HepG2 (cell line): Measurements from ENCODE around the gene TMC8. TPM values are rescaled to one million over a fixed set of nuclear protein-coding genes. Genes with fewer than 3 reads are reported as not detected.

ENCODE experiments used
- ARNT ChIP-seq: fragments of 450-650 bp; IDR thresholded peaks from 2 replicates; pipeline ENCODE4 v1.6.1; 2017
- E2F2 ChIP-seq: sonication (generic); formaldehyde crosslinking; IDR thresholded peaks from 2 replicates; pipeline ENCODE4 v1.4.0; 2020; ENCODE audit warnings: missing genetic modification reagents, borderline replicate concordance
- GZF1 ChIP-seq: sonication (generic); formaldehyde crosslinking; IDR thresholded peaks from 2 replicates; pipeline ENCODE4 v1.5.1; 2020; ENCODE audit warnings: mild to moderate bottlenecking, missing genetic modification reagents
- HNF1B ChIP-seq: sonication (generic); formaldehyde crosslinking; IDR thresholded peaks from 2 replicates; pipeline ENCODE4 v1.5.1; 2020; ENCODE audit warnings: mild to moderate bottlenecking, moderate library complexity, missing genetic modification reagents
- PITX1 ChIP-seq: sonication (generic); formaldehyde crosslinking; IDR thresholded peaks from 2 replicates; pipeline ENCODE4 v1.5.1; 2020; ENCODE audit warnings: mild to moderate bottlenecking, missing genetic modification reagents
- POLR2AphosphoS2 ChIP-seq: IDR thresholded peaks from 2 replicates; pipeline ENCODE4 v1.6.1; 2011; ENCODE audit warnings: low read depth, low read length, improper control_type of control experiment
- RARA ChIP-seq: IDR thresholded peaks from 2 replicates; pipeline ENCODE4 v1.6.1; 2016; ENCODE audit warnings: missing genetic modification reagents, missing compliant biosample characterization
- RBFOX2 ChIP-seq: fragments of 200-400 bp; formaldehyde crosslinking; IDR thresholded peaks from 2 replicates; pipeline ENCODE4 v1.6.1; 2017; ENCODE audit warnings: low read depth, mild to moderate bottlenecking, low read length
- SOX6 ChIP-seq, 2 experiments: fragments of 450-650 bp in 1 of 2; sonication (generic) in 1 of 2; formaldehyde crosslinking in 1 of 2; IDR thresholded peaks; 2 replicates each; pipeline versions ENCODE4 v1.4.0 to v1.6.1; 2017 to 2020; ENCODE audit warnings: antibody characterized with exemption in 1 of 2, mild to moderate bottlenecking in 1 of 2, missing genetic modification reagents in 1 of 2
- ZBTB7A ChIP-seq: sonication (generic); formaldehyde crosslinking; IDR thresholded peaks from 2 replicates; pipeline ENCODE4 v1.8.0; 2022; ENCODE audit warnings: mild to moderate bottlenecking, missing genetic modification reagents
- ZFP36 ChIP-seq: fragments of 150-350 bp; IDR thresholded peaks from 2 replicates; pipeline ENCODE4 v1.6.1; 2018; ENCODE audit warnings: borderline replicate concordance, low read length, low read depth; ENCODE audit not compliant: partially characterized antibody
- ZKSCAN1 ChIP-seq: fragments of 150-350 bp; IDR thresholded peaks from 2 replicates; pipeline ENCODE4 v1.6.1; 2014; ENCODE audit warnings: low read length
- ZNF138 ChIP-seq: sonication (generic); formaldehyde crosslinking; IDR thresholded peaks from 2 replicates; pipeline ENCODE4 v1.5.0; 2020; ENCODE audit warnings: mild to moderate bottlenecking, low read depth, missing genetic modification reagents
- ZNF205 ChIP-seq: IDR thresholded peaks from 2 replicates; pipeline ENCODE4 v1.6.1; 2018; ENCODE audit warnings: missing biosample characterization, missing genetic modification reagents
- ZNF530 ChIP-seq: sonication (generic); formaldehyde crosslinking; IDR thresholded peaks from 2 replicates; pipeline ENCODE4 v1.5.0; 2020; ENCODE audit warnings: low read depth, mild to moderate bottlenecking, missing genetic modification reagents
- ZNF564 ChIP-seq: sonication (generic); formaldehyde crosslinking; IDR thresholded peaks from 2 replicates; pipeline ENCODE4 v1.8.1; 2023; ENCODE audit warnings: mild to moderate bottlenecking, missing genetic modification reagents
- ZNF639 ChIP-seq: conservative IDR thresholded peaks from 2 replicates; pipeline ENCODE4 v1.6.1; 2018; ENCODE audit warnings: missing genetic modification reagents
- ZNF776 ChIP-seq: sonication (generic); formaldehyde crosslinking; IDR thresholded peaks from 2 replicates; pipeline ENCODE4 v1.4.0; 2020; ENCODE audit warnings: mild to moderate bottlenecking, missing genetic modification reagents
- ZNF784 ChIP-seq: sonication (generic); formaldehyde crosslinking; IDR thresholded peaks from 2 replicates; pipeline ENCODE4 v1.5.1; 2020; ENCODE audit warnings: missing genetic modification reagents, mild to moderate bottlenecking, borderline replicate concordance
- ZNF83 ChIP-seq: sonication (generic); formaldehyde crosslinking; IDR thresholded peaks from 2 replicates; pipeline ENCODE4 v1.4.0; 2020; ENCODE audit warnings: missing genetic modification reagents, mild to moderate bottlenecking, borderline replicate concordance
- polyA plus RNA-seq, 8 experiments: library from polyadenylated mRNA; depleted of rRNA in 3 of 8; stranded (reverse) in 7 of 8; unstranded in 1 of 8; fragments of >200 nt; fragmentation: Illumina TruSeq in 4 of 8; extraction: Trizol in 4 of 8; gene quantifications; 2 replicates each; pipeline versions ENCODE4 v1.2.1 to v1.2.3, GENCODE V29; 2011 to 2016; ENCODE audit warnings: low read depth in 4 of 8, missing spikeins in 1 of 8, mixed read lengths in 1 of 8; ENCODE audit not compliant: insufficient read depth in 1 of 8
- total RNA-seq, 5 experiments: library from RNA; depleted of rRNA; stranded (reverse); fragments of >200 nt; fragmentation: Illumina TruSeq; extraction: Trizol; gene quantifications; 2 replicates each; pipeline ENCODE4 v1.2.3, GENCODE V29; 2016; ENCODE audit warnings: low read depth in 1 of 5
- TF ChIP-seq, protein P1 (sequence below): sonication (generic); formaldehyde crosslinking; IDR thresholded peaks from 2 replicates; pipeline ENCODE4 v1.4.0; 2020; ENCODE audit warnings: mild to moderate bottlenecking, missing genetic modification reagents
- TF ChIP-seq, protein P2 (sequence below): IDR thresholded peaks from 2 replicates; pipeline ENCODE4 v1.6.1; 2016; ENCODE audit warnings: low read depth

TMC8 gene
- total and polyA plus RNA-seq, 2 of the 13 experiments (the other 11 are each of a cell fraction or from before 2014, with no cell fraction given): 0.53 to 7.8 TPM

DNA sequence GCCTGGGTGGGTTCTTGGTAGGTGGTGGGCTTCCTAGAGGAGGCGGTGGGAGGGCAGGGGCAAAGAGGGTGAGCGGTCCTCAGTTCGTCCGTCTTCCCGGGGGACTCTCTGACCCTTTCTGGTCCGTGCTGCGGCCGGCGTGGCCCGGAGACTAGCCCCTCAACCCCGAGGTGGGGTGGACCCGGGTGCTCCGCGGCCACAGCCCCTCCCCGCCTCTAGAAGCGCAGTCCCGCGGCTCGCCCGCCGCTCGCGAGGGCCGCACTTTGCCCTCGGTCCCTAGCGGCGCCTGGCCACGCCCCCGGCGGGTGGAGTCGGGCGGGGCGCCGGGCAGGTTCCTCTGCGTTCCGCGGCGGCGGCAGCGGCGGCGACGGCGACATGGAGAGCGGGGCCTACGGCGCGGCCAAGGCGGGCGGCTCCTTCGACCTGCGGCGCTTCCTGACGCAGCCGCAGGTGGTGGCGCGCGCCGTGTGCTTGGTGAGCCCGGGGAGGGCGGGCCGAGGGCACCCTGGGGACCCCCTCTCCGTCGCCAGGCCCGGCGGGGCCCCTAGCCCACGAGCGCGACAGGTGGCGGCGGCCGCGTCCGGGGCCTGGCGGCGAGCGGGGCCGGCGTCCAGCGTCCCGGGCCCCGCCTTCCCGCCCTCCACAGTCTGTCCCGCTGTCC lies 37.8 kb downstream of the TMC8 start, which contains the start of gene SYNGR2 (continued):
- TF ChIP-seq ZNF784 (CRISPR knock-in tag) (no peak; the same call in 1 of the 2 replicates), ZNF776 (peak; percentile 88; the same call in 1 of the 2 replicates), GZF1 (CRISPR knock-in tag) (no peak), ARNT (no peak), POLR2AphosphoS2 (no peak), ZNF138 (no peak), RBFOX2 (peak; percentile 90), ZBTB7A (peak; percentile 95), ZNF564 (CRISPR knock-in tag) (no peak), ZNF83 (CRISPR knock-in tag) (0 out of 2 replicates have a peak, but pooled peaks have one; percentile 47), RARA (0 out of 2 replicates have a peak, but pooled peaks have one; percentile 19), ZNF205 (peak; percentile 71; the same call in 1 of the 2 replicates), HNF1B (peak; percentile 2; the same call in 1 of the 2 replicates), ZFP36 (no peak), SOX6 (IDR thresholded peaks at IDR 0.05) (no peak), SOX6 (CRISPR knock-in tag; IDR thresholded peaks at IDR 0.05) (0 out of 2 replicates have a peak, but pooled peaks have one; percentile 20), ZKSCAN1 (no peak; the same call in 1 of the 2 replicates), ZNF530 (CRISPR knock-in tag) (no peak), PITX1 (CRISPR knock-in tag) (0 out of 2 replicates have a peak, but pooled peaks have one; percentile 12), E2F2 (CRISPR knock-in tag) (peak; percentile 82; the same call in 1 of the 2 replicates), ZNF639 (peak; percentile 75; the same call in 1 of the 2 replicates)
- TF ChIP-seq, protein P1, sequence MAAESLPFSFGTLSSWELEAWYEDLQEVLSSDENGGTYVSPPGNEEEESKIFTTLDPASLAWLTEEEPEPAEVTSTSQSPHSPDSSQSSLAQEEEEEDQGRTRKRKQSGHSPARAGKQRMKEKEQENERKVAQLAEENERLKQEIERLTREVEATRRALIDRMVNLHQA: no peak
- TF ChIP-seq, protein P2, sequence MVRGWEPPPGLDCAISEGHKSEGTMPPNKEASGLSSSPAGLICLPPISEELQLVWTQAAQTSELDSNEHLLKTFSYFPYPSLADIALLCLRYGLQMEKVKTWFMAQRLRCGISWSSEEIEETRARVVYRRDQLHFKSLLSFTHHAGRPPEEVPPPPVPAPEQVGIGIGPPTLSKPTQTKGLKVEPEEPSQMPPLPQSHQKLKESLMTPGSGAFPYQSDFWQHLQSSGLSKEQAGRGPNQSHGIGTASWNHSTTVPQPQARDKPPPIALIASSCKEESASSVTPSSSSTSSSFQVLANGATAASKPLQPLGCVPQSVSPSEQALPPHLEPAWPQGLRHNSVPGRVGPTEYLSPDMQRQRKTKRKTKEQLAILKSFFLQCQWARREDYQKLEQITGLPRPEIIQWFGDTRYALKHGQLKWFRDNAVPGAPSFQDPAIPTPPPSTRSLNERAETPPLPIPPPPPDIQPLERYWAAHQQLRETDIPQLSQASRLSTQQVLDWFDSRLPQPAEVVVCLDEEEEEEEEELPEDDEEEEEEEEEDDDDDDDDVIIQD (CRISPR knock-in tag): no peak
